CD4-positive, alpha-beta T cell (primary cell): ENCODE measurements around the gene FOCAD. TPM values are rescaled to one million over a fixed set of nuclear protein-coding genes. Genes with fewer than 3 reads are reported as not detected.

Experiments used
- ATAC-seq: fragments of 200-7000 bp; cut with Tn5 transposase; one replicate; pipeline ENCODE4 v1.10.0; 2022; ENCODE audit warnings: mild to moderate bottlenecking; ENCODE audit not compliant: poor library complexity
- CTCF ChIA-PET: fragments of 350-600 bp; sonication (Branson Sonifier 250); formaldehyde crosslinking; loops from one replicate; lab custom pipeline; 2021; ENCODE audit warnings: antibody characterized with exemption, inconsistent platforms; lab: Charles Lee
- POLR2A ChIA-PET: fragments of 350-600 bp; sonication (Branson Sonifier 250); formaldehyde crosslinking; loops from one replicate; lab custom pipeline; 2021; ENCODE audit warnings: antibody characterized with exemption, inconsistent platforms; lab: Charles Lee
- DNase-seq, 14 experiments: peaks; one replicate each; pipeline ENCODE4 v3.0.0-alpha.2; 2013 to 2020; ENCODE audit warnings: mixed read lengths in 2 of 14
- H3K27ac ChIP-seq, 2 donors: one replicate each; pipeline versions ENCODE4 v1.5.1 to v1.7.0; 2013; ENCODE audit warnings: low read length in 2 of 2, low read depth in 1 of 2, mild to moderate bottlenecking in 1 of 2
- H3K27me3 ChIP-seq, 2 experiments: 1 replicate in 1 of 2; 2 replicates in 1 of 2; pipeline versions ENCODE4 v1.6.1 to v1.7.0; 2013; ENCODE audit warnings: low read length in 2 of 2, control low read depth in 1 of 2, mild to moderate bottlenecking in 1 of 2, moderate library complexity in 1 of 2; ENCODE audit not compliant: insufficient read depth in 2 of 2, control insufficient read depth in 1 of 2
- H3K36me3 ChIP-seq: one replicate; pipeline ENCODE4 v1.6.1; 2013; ENCODE audit warnings: low read length, control low read depth; ENCODE audit not compliant: insufficient read depth
- H3K4me1 ChIP-seq: one replicate; pipeline ENCODE4 v1.6.1; 2013; ENCODE audit warnings: low read length, control low read depth; ENCODE audit not compliant: insufficient read depth
- H3K4me3 ChIP-seq: one replicate; pipeline ENCODE4 v1.5.1; 2013; ENCODE audit warnings: mild to moderate bottlenecking, low read length, moderate library complexity
- H3K9me3 ChIP-seq, 2 experiments: 1 replicate in 1 of 2; 2 replicates in 1 of 2; pipeline versions ENCODE4 v1.6.1 to v1.7.0; 2013; ENCODE audit warnings: low read length in 2 of 2, mild to moderate bottlenecking in 2 of 2, control low read depth in 1 of 2, moderate library complexity in 1 of 2; ENCODE audit not compliant: control insufficient read depth in 1 of 2, insufficient read depth in 1 of 2
- H3K27ac Mint-ChIP-seq: one replicate; pipeline ENCODE4 v1.8.0; 2020; ENCODE audit warnings: mixed read lengths
- H3K27me3 Mint-ChIP-seq: one replicate; pipeline ENCODE4 v1.8.0; 2021; ENCODE audit warnings: mixed read lengths
- H3K36me3 Mint-ChIP-seq: one replicate; pipeline ENCODE4 v1.8.0; 2021; ENCODE audit warnings: low read depth, mixed read lengths
- H3K4me1 Mint-ChIP-seq: one replicate; pipeline ENCODE4 v1.8.0; 2021; ENCODE audit warnings: low read depth, mixed read lengths
- H3K4me3 Mint-ChIP-seq: one replicate; pipeline ENCODE4 v1.8.0; 2020; ENCODE audit warnings: mild to moderate bottlenecking, mixed read lengths
- H3K9me3 Mint-ChIP-seq: one replicate; pipeline ENCODE4 v1.8.0; 2020; ENCODE audit warnings: mixed read lengths
- intact Hi-C, 2 experiments: fragments of 100-400 bp; cut with DNase I in 1 of 2; cut with micrococcal nuclease in 1 of 2; formaldehyde crosslinking; loops; one replicate each; pipeline versions ENCODE4 v1.15.1 to v1.9.0; 2023 to 2025; cut with DNase I, micrococcal nuclease
- total RNA-seq, 174 experiments: library from RNA in 2 of 174; stranded (reverse) in 2 of 174; gene quantifications; one replicate each; pipeline ENCODE4 v1.2.3 and lab custom pipeline; 2021 to 2026
- TF ChIP-seq, protein P1 (sequence below): fragments of 200-600 bp; IDR thresholded peaks from one replicate; pipeline ENCODE4 v1.8.0; 2022; ENCODE audit warnings: antibody characterized with exemption, mild to moderate bottlenecking

FOCAD gene
- total RNA-seq, 2 experiments from 2014 or later: 12.4 to 14.1 TPM

DNA sequence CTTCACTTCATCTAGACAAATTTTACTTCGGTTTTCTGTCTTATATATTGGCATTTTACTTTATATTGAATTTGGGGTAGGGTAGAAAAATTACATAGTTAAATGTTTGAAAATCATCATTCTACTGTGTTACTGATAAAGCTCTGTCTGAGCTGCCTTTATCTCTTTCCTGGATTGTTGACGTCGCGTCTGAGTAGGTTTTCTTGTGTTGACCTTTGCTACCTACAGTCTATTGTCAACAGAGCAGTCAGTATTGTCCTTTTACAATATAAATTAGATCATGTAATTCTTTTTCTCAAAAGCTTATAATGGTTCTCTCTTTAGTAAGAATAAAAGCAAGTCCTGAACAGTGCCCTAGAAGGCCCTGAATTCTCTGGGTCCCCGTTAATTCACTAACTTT, 219.2 kb downstream of the FOCAD start:
- Mint-ChIP-seq H3K27ac (no peak overlapping the region), H3K9me3 (no peaks in the 10 kb centered on the region), H3K4me3 (no peak overlapping the region), H3K4me1 (no peaks in the 10 kb centered on the region), H3K36me3 (no peaks in the 10 kb centered on the region), H3K27me3 (no peaks in the 10 kb centered on the region)
- no peaks in the 10 kb centered on the region for H3K9me3 ChIP-seq
- ChIA-PET CTCF (no interaction called here), POLR2A (no interaction called here)
- intact Hi-C loops: no loop called here
- no peaks in the 10 kb centered on the region for H3K36me3 ChIP-seq
- ATAC-seq (no peak), DNase-seq (no peak)
- no peaks in the 10 kb centered on the region for H3K4me1 ChIP-seq
- TF ChIP-seq, protein P1, sequence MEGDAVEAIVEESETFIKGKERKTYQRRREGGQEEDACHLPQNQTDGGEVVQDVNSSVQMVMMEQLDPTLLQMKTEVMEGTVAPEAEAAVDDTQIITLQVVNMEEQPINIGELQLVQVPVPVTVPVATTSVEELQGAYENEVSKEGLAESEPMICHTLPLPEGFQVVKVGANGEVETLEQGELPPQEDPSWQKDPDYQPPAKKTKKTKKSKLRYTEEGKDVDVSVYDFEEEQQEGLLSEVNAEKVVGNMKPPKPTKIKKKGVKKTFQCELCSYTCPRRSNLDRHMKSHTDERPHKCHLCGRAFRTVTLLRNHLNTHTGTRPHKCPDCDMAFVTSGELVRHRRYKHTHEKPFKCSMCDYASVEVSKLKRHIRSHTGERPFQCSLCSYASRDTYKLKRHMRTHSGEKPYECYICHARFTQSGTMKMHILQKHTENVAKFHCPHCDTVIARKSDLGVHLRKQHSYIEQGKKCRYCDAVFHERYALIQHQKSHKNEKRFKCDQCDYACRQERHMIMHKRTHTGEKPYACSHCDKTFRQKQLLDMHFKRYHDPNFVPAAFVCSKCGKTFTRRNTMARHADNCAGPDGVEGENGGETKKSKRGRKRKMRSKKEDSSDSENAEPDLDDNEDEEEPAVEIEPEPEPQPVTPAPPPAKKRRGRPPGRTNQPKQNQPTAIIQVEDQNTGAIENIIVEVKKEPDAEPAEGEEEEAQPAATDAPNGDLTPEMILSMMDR: no peak
- H3K27ac ChIP-seq: no peak overlapping the region
- H3K4me3 ChIP-seq: no peak overlapping the region
- no peaks in the 10 kb centered on the region for H3K27me3 ChIP-seq

DNA sequence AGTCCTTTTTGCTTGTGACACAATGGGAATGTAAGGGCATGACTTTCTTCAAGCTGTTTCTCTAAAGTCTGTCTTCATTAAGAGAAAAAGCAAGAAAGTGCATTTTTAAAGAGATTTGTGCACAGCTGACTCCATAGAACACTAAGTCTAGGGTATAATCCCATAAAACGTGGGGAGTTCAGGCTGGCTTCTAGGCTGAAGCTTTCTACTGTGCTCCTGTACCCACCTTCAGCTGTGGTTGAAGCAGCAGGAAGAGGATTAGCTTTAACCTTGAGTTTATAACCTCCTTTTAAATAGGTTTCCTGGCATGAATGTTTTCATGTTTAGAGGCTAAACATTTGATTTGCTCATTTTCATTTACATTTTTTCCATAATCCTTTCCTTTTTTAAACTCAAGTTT, 220.9 kb downstream of the FOCAD start:
- H3K27me3 ChIP-seq: no peaks in the 10 kb centered on the region
- Mint-ChIP-seq H3K27ac (no peak overlapping the region), H3K27me3 (no peaks in the 10 kb centered on the region), H3K9me3 (no peaks in the 10 kb centered on the region), H3K4me1 (no peaks in the 10 kb centered on the region), H3K36me3 (no peaks in the 10 kb centered on the region), H3K4me3 (no peak overlapping the region)
- intact Hi-C loops: no loop called here
- TF ChIP-seq, protein P1: no peak
- CTCF ChIA-PET: interaction anchor here (1.2 kb wide), 1 partner anchor 9 kb away, joined by 4 read pairs; no protein-coding TSS in a partner anchor
- no peak overlapping the region for H3K4me3 ChIP-seq
- ATAC-seq (no peak), DNase-seq (no peak)
- no peaks in the 10 kb centered on the region for H3K36me3 ChIP-seq
- POLR2A ChIA-PET: interaction anchor here (0.5 kb wide), 1 partner anchor 20 kb away, joined by 3 read pairs; no protein-coding TSS in a partner anchor
- H3K27ac ChIP-seq: no peak overlapping the region
- H3K9me3 ChIP-seq: no peaks in the 10 kb centered on the region
- H3K4me1 ChIP-seq: no peaks in the 10 kb centered on the region

DNA sequence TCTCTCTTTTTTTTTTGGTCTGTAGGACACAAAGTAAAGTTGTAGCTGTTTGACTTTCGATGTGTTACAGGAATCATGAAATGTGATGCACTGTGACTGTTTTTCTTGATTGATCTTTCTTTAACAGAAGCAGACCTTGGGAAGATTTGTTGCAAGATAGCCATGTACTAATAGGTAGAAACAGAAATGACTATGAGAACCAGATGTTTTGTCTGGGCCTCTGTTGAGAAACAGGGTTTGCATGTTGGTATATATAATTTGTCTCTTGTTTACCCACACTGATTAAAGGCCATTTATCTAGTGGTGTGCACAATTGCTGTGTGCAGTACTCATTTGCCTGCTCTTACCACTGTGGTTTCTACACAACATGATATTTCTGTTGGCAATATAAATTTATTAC, 222.3 kb downstream of the FOCAD start:
- Histone ChIP-seq H3K4me3 (no peak overlapping the region), H3K27ac (no peak overlapping the region), H3K36me3 (no peaks in the 10 kb centered on the region), H3K27me3 (no peaks in the 10 kb centered on the region), H3K4me1 (no peaks in the 10 kb centered on the region), H3K9me3 (no peaks in the 10 kb centered on the region)
- CTCF ChIA-PET: no interaction called here
- POLR2A ChIA-PET: no interaction called here
- ATAC-seq (no peak), DNase-seq (no peak)
- intact Hi-C loops: no loop called here
- Mint-ChIP-seq H3K4me1 (no peaks in the 10 kb centered on the region), H3K36me3 (no peaks in the 10 kb centered on the region), H3K9me3 (no peaks in the 10 kb centered on the region), H3K27me3 (no peaks in the 10 kb centered on the region), H3K4me3 (no peak overlapping the region), H3K27ac (no peak overlapping the region)
- TF ChIP-seq, protein P1: no peak
